H9 (cell line): ENCODE results near the gene CCDC170. TPM values are rescaled to one million over a fixed set of nuclear protein-coding genes. Genes with fewer than 3 reads are reported as not detected.

Experiments
- DNase-seq: peaks from one replicate; pipeline ENCODE4 v3.0.0-alpha.2; 2017
- H2AFZ ChIP-seq: one replicate; pipeline ENCODE4 v1.6.1; 2013; ENCODE audit warnings: mild to moderate bottlenecking, low read length, control low read depth, moderate library complexity
- H2AK5ac ChIP-seq: 2 replicates; pipeline ENCODE4 v1.6.1; 2013; ENCODE audit warnings: low read length, control low read depth, mixed read lengths; ENCODE audit not compliant: insufficient read length
- H2BK120ac ChIP-seq: one replicate; pipeline ENCODE4 v1.6.1; 2013; ENCODE audit warnings: low read depth, mild to moderate bottlenecking, low read length, control low read depth, inconsistent platforms; ENCODE audit not compliant: poor library complexity, severe bottlenecking
- H2BK12ac ChIP-seq: 2 replicates; pipeline ENCODE4 v1.6.1; 2013; ENCODE audit warnings: low read length, control low read depth, mixed read lengths, low read depth; ENCODE audit not compliant: insufficient read length
- H2BK15ac ChIP-seq: 2 replicates; pipeline ENCODE4 v1.6.1; 2013; ENCODE audit warnings: low read depth, low read length, control low read depth
- H2BK20ac ChIP-seq: one replicate; pipeline ENCODE4 v1.6.1; 2013; ENCODE audit warnings: low read depth, mild to moderate bottlenecking, low read length, control low read depth, inconsistent platforms; ENCODE audit not compliant: poor library complexity, severe bottlenecking
- H2BK5ac ChIP-seq: 2 replicates; pipeline ENCODE4 v1.6.1; 2013; ENCODE audit warnings: low read length, control low read depth, mixed read lengths; ENCODE audit not compliant: insufficient read length
- H3K14ac ChIP-seq: 2 replicates; pipeline ENCODE4 v1.6.1; 2013; ENCODE audit warnings: low read length, control low read depth; ENCODE audit not compliant: insufficient read depth
- H3K18ac ChIP-seq: 2 replicates; pipeline ENCODE4 v1.6.1; 2013; ENCODE audit warnings: low read depth, mild to moderate bottlenecking, mixed read lengths, low read length, control low read depth; ENCODE audit not compliant: insufficient read length
- H3K23ac ChIP-seq: 2 replicates; pipeline ENCODE4 v1.6.1; 2013; ENCODE audit warnings: low read length, control low read depth, mixed read lengths, low read depth; ENCODE audit not compliant: insufficient read length
- H3K23me2 ChIP-seq: 2 replicates; pipeline ENCODE4 v1.6.1; 2013; ENCODE audit warnings: low read depth, mild to moderate bottlenecking, mixed read lengths, low read length, control low read depth; ENCODE audit not compliant: insufficient read length, poor library complexity, severe bottlenecking
- H3K27ac ChIP-seq: 2 replicates; pipeline ENCODE4 v1.5.1; 2013; ENCODE audit warnings: low read length, control low read depth, mixed read lengths, low read depth; ENCODE audit not compliant: insufficient read length
- H3K27me3 ChIP-seq: 2 replicates; pipeline ENCODE4 v1.6.1; 2013; ENCODE audit warnings: low read length, control low read depth, inconsistent platforms; ENCODE audit not compliant: insufficient read depth
- H3K4ac ChIP-seq: 2 replicates; pipeline ENCODE4 v1.6.1; 2013; ENCODE audit warnings: low read depth, mild to moderate bottlenecking, control low read depth, inconsistent platforms, low read length, moderate library complexity
- H3K4me1 ChIP-seq: 2 replicates; pipeline ENCODE4 v1.6.1; 2013; ENCODE audit warnings: low read length, control low read depth, inconsistent platforms; ENCODE audit not compliant: insufficient read depth
- H3K4me2 ChIP-seq: 2 replicates; pipeline ENCODE4 v1.6.1; 2013; ENCODE audit warnings: low read length, control low read depth, mixed read lengths; ENCODE audit not compliant: insufficient read length, insufficient read depth
- H3K56ac ChIP-seq: 2 replicates; pipeline ENCODE4 v1.6.1; 2013; ENCODE audit warnings: low read depth, mild to moderate bottlenecking, mixed read lengths, low read length, control low read depth; ENCODE audit not compliant: insufficient read length
- H3K79me1 ChIP-seq: 2 replicates; pipeline ENCODE4 v1.6.1; 2013; ENCODE audit warnings: low read depth, mild to moderate bottlenecking, moderate library complexity, low read length, control low read depth, inconsistent platforms; ENCODE audit not compliant: insufficient read depth, poor library complexity, severe bottlenecking
- H3K79me2 ChIP-seq: 2 replicates; pipeline ENCODE4 v1.6.1; 2013; ENCODE audit warnings: low read length, control low read depth, inconsistent platforms; ENCODE audit not compliant: insufficient read depth
- H3K9ac ChIP-seq: 2 replicates; pipeline ENCODE4 v1.6.1; 2013; ENCODE audit warnings: low read length, control low read depth, mixed read lengths; ENCODE audit not compliant: insufficient read length; ENCODE audit errors: extremely low read depth
- H3K9me3 ChIP-seq: one replicate; pipeline ENCODE4 v1.6.1; 2013; ENCODE audit warnings: low read depth, low read length, inconsistent platforms; ENCODE audit not compliant: control insufficient read depth
- H3T11ph ChIP-seq: one replicate; pipeline ENCODE4 v1.6.1; 2013; ENCODE audit warnings: mild to moderate bottlenecking, low read length, control low read depth, inconsistent platforms
- H4K20me1 ChIP-seq: one replicate; pipeline ENCODE4 v1.6.1; 2013; ENCODE audit not compliant: control insufficient read depth, insufficient read length, insufficient read depth
- H4K5ac ChIP-seq: 2 replicates; pipeline ENCODE4 v1.6.1; 2013; ENCODE audit warnings: low read depth, mild to moderate bottlenecking, mixed read lengths, low read length, control low read depth; ENCODE audit not compliant: insufficient read length
- H4K8ac ChIP-seq: replicated peaks from 2 replicates; pipeline ENCODE4 v1.6.1; 2013; ENCODE audit warnings: low read length, control low read depth, mixed read lengths, low read depth; ENCODE audit not compliant: insufficient read length
- H4K91ac ChIP-seq: 2 replicates; pipeline ENCODE4 v1.6.1; 2013; ENCODE audit warnings: low read depth, mild to moderate bottlenecking, moderate library complexity, mixed read lengths, low read length, control low read depth; ENCODE audit not compliant: insufficient read length
- H3K27ac Mint-ChIP-seq, 3 experiments: 2 replicates in 2 of 3; 3 replicates in 1 of 3; pipeline ENCODE4 v1.8.0; 2020 to 2021; ENCODE audit warnings: mixed read lengths in 3 of 3, mild to moderate bottlenecking in 1 of 3, moderate library complexity in 1 of 3
- H3K27me3 Mint-ChIP-seq: 2 replicates; pipeline ENCODE4 v1.8.0; 2021; ENCODE audit warnings: low read depth, mild to moderate bottlenecking, moderate library complexity, mixed read lengths
- H3K36me3 Mint-ChIP-seq, 3 experiments: 2 replicates in 2 of 3; 3 replicates in 1 of 3; pipeline ENCODE4 v1.8.0; 2020 to 2021; ENCODE audit warnings: low read depth in 3 of 3, mixed read lengths in 3 of 3; ENCODE audit not compliant: insufficient read depth in 1 of 3
- H3K4me1 Mint-ChIP-seq, 2 experiments: 2 replicates each; pipeline ENCODE4 v1.8.0; 2020; ENCODE audit warnings: mixed read lengths in 2 of 2
- H3K4me3 Mint-ChIP-seq, 2 experiments: 2 replicates in 1 of 2; 3 replicates in 1 of 2; pipeline ENCODE4 v1.8.0; 2020 to 2021; ENCODE audit warnings: mild to moderate bottlenecking in 2 of 2, mixed read lengths in 2 of 2, moderate library complexity in 1 of 2
- H3K9me3 Mint-ChIP-seq, 2 experiments: 2 replicates in 1 of 2; 3 replicates in 1 of 2; pipeline ENCODE4 v1.8.0; 2020; ENCODE audit warnings: mild to moderate bottlenecking in 2 of 2, mixed read lengths in 2 of 2, moderate library complexity in 1 of 2
- WGBS: extraction: QIAGEN DNeasy Blood & Tissue Kit; methylation state at CpG from one replicate; pipeline ENCODE4 v1.1.7; 2013; ENCODE audit warnings: missing lambda C conversion rate, low lambda C conversion rate, mixed read lengths; ENCODE audit not compliant: insufficient read length; ENCODE audit errors: extremely low coverage; 5-methylcytosine and 5-hydroxymethylcytosine counted together
- total RNA-seq: library from RNA; stranded (reverse); gene quantifications from 2 replicates; pipeline ENCODE4 v1.2.1, GENCODE V29; 2021
- TF ChIP-seq, protein P1 (sequence below): fragments of 200-600 bp; sonication (generic); conservative IDR thresholded peaks from 3 replicates; pipeline ENCODE4 v1.8.0; 2021; ENCODE audit warnings: antibody characterized with exemption, mild to moderate bottlenecking

The CCDC170 gene
- total RNA-seq, 1 experiment from 2014 or later: 0.07 TPM

DNA sequence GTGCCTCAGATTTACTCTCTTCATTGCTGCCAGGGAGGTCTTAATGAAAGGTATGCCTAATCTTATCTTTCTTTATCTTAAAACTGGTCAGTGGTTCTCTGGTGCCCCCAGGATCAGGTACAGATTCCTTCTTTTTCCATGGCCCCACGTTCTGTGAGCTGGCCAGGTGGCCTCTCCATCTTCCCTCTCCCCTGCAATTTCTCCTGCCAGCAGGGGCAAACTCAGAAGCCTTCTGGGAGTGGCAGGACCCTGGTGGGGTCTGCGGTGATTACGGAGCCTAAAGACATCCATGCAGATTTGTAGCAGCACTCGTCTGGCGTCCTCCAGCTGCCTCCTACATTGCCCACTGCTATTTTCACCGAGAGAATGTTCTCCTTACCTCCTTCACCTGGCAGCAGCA, 95.8 kb downstream of the CCDC170 start:
- Histone ChIP-seq H3K27ac (no peak overlapping the region), H4K20me1 (no peaks in the 10 kb centered on the region), H3K9ac (no peak overlapping the region), H2BK20ac (no peak overlapping the region), H2BK5ac (no peak overlapping the region), H3K79me2 (no peaks in the 10 kb centered on the region), H4K91ac (no peak overlapping the region), H3K9me3 (no peaks in the 10 kb centered on the region), H2BK15ac (no peak overlapping the region), H4K5ac (no peak overlapping the region), H3K4me2 (no peak overlapping the region), H2BK12ac (no peak overlapping the region), H2AFZ (no peak overlapping the region), H3K4ac (no peak overlapping the region), H3K4me1 (no peaks in the 10 kb centered on the region), H3K23me2 (no peaks in the 10 kb centered on the region), H3T11ph (no peak overlapping the region), H3K27me3 (no peaks in the 10 kb centered on the region), H4K8ac (no peak overlapping the region), H2BK120ac (no peak overlapping the region), H3K18ac (no peak overlapping the region), H3K56ac (no peak overlapping the region), H3K23ac (no peak overlapping the region), H3K14ac (no peak overlapping the region), H3K79me1 (no peaks in the 10 kb centered on the region), H2AK5ac (no peak overlapping the region)
- Mint-ChIP-seq H3K27me3 (no peaks in the 10 kb centered on the region), H3K27ac (peak overlapping the region in 2 of 3 experiments; percentile 9 to 54; a peak in 1 of 7 replicates), H3K36me3 (peaks cover 0 to 13% (median 7%) of the 10 kb centered on the region in 3 experiments; a peak in 4 of 7 replicates), H3K4me1 (peaks cover 6 to 13% of the 10 kb centered on the region in 2 experiments), H3K4me3 (no peak overlapping the region), H3K9me3 (peaks cover 3 to 12% of the 10 kb centered on the region in 2 experiments)
- DNase-seq: no peak
- WGBS: no CpG with 5 or more reads among the region's 6 CpGs
- TF ChIP-seq, protein P1, sequence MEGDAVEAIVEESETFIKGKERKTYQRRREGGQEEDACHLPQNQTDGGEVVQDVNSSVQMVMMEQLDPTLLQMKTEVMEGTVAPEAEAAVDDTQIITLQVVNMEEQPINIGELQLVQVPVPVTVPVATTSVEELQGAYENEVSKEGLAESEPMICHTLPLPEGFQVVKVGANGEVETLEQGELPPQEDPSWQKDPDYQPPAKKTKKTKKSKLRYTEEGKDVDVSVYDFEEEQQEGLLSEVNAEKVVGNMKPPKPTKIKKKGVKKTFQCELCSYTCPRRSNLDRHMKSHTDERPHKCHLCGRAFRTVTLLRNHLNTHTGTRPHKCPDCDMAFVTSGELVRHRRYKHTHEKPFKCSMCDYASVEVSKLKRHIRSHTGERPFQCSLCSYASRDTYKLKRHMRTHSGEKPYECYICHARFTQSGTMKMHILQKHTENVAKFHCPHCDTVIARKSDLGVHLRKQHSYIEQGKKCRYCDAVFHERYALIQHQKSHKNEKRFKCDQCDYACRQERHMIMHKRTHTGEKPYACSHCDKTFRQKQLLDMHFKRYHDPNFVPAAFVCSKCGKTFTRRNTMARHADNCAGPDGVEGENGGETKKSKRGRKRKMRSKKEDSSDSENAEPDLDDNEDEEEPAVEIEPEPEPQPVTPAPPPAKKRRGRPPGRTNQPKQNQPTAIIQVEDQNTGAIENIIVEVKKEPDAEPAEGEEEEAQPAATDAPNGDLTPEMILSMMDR: no peak; the same call in 2 of the 3 replicates
